HepG2 (cell line): Measurements from ENCODE around the gene THOP1. TPM values are rescaled to one million over a fixed set of nuclear protein-coding genes. Genes with fewer than 3 reads are reported as not detected.

Source experiments
- EP300 ChIP-seq, 3 experiments: sonication (generic) in 1 of 3; formaldehyde crosslinking in 1 of 3; IDR thresholded peaks; 2 replicates each; pipeline versions ENCODE4 v1.5.1 to v1.6.1; 2011 to 2020; ENCODE audit warnings: low read depth in 2 of 3, low read length in 2 of 3, borderline replicate concordance in 1 of 3, improper control_type of control experiment in 1 of 3, mild to moderate bottlenecking in 1 of 3, missing genetic modification reagents in 1 of 3, moderate library complexity in 1 of 3
- FOXA1 ChIP-seq, 2 experiments: fragments of 450-650 bp in 1 of 2; sonication (generic) in 1 of 2; formaldehyde crosslinking in 1 of 2; IDR thresholded peaks; 2 replicates each; pipeline versions ENCODE4 v1.4.0 to v1.6.1; 2016 to 2020; ENCODE audit warnings: missing genetic modification reagents in 1 of 2
- HNF4A ChIP-seq: sonication (generic); formaldehyde crosslinking; IDR thresholded peaks from 2 replicates; pipeline ENCODE4 v1.4.0; 2020; ENCODE audit warnings: missing genetic modification reagents
- HOXD1 ChIP-seq: sonication (generic); formaldehyde crosslinking; IDR thresholded peaks from 2 replicates; pipeline ENCODE4 v1.5.0; 2020; ENCODE audit warnings: missing genetic modification reagents
- MTA1 ChIP-seq: sonication (generic); formaldehyde crosslinking; IDR thresholded peaks from 2 replicates; pipeline ENCODE4 v1.4.0; 2020; ENCODE audit warnings: missing genetic modification reagents, mild to moderate bottlenecking, borderline replicate concordance
- RBM39 ChIP-seq: fragments of 200-400 bp; formaldehyde crosslinking; IDR thresholded peaks from one replicate; pipeline ENCODE4 v1.6.1; 2018; ENCODE audit warnings: antibody characterized with exemption, mild to moderate bottlenecking, low read depth, low read length; ENCODE audit not compliant: poor library complexity, severe bottlenecking
- RFX3 ChIP-seq: IDR thresholded peaks from 2 replicates; pipeline ENCODE4 v1.6.1; 2016; ENCODE audit warnings: missing biosample characterization, missing genetic modification reagents
- SNAI1 ChIP-seq: sonication (generic); formaldehyde crosslinking; IDR thresholded peaks from 2 replicates; pipeline ENCODE4 v1.5.0; 2020; ENCODE audit warnings: mild to moderate bottlenecking, missing genetic modification reagents, borderline replicate concordance
- THAP11 ChIP-seq: IDR thresholded peaks from 2 replicates; pipeline ENCODE4 v1.6.1; 2016; ENCODE audit warnings: missing biosample characterization, missing genetic modification reagents
- ZBTB38 ChIP-seq: sonication (generic); formaldehyde crosslinking; IDR thresholded peaks from 2 replicates; pipeline ENCODE4 v1.5.1; 2020; ENCODE audit warnings: mild to moderate bottlenecking, missing genetic modification reagents
- ZKSCAN8 ChIP-seq: IDR thresholded peaks from 2 replicates; pipeline ENCODE4 v1.6.1; 2016; ENCODE audit warnings: borderline replicate concordance, missing genetic modification reagents, missing compliant biosample characterization
- ZNF674 ChIP-seq: sonication (generic); formaldehyde crosslinking; IDR thresholded peaks from 2 replicates; pipeline ENCODE4 v1.5.0; 2020; ENCODE audit warnings: low read depth, mild to moderate bottlenecking, missing genetic modification reagents
- ZNF724P ChIP-seq: sonication (generic); formaldehyde crosslinking; IDR thresholded peaks from 2 replicates; pipeline ENCODE4 v1.8.0; 2022; ENCODE audit warnings: missing genetic modification reagents, borderline replicate concordance
- ZNF749 ChIP-seq: sonication (generic); formaldehyde crosslinking; IDR thresholded peaks from 2 replicates; pipeline ENCODE4 v1.8.0; 2022; ENCODE audit warnings: mild to moderate bottlenecking, missing genetic modification reagents, moderate library complexity, borderline replicate concordance
- ZNF878 ChIP-seq: sonication (generic); formaldehyde crosslinking; IDR thresholded peaks from 2 replicates; pipeline ENCODE4 v1.8.1; 2023; ENCODE audit warnings: mild to moderate bottlenecking, missing genetic modification reagents, moderate library complexity
- ZZZ3 ChIP-seq: sonication (generic); formaldehyde crosslinking; IDR thresholded peaks from 2 replicates; pipeline ENCODE4 v1.4.0; 2020; ENCODE audit warnings: missing genetic modification reagents, mild to moderate bottlenecking, borderline replicate concordance
- polyA plus RNA-seq, 8 experiments: library from polyadenylated mRNA; depleted of rRNA in 3 of 8; stranded (reverse) in 7 of 8; unstranded in 1 of 8; fragments of >200 nt; fragmentation: Illumina TruSeq in 4 of 8; extraction: Trizol in 4 of 8; gene quantifications; 2 replicates each; pipeline versions ENCODE4 v1.2.1 to v1.2.3, GENCODE V29; 2011 to 2016; ENCODE audit warnings: low read depth in 4 of 8, missing spikeins in 1 of 8, mixed read lengths in 1 of 8; ENCODE audit not compliant: insufficient read depth in 1 of 8
- total RNA-seq, 5 experiments: library from RNA; depleted of rRNA; stranded (reverse); fragments of >200 nt; fragmentation: Illumina TruSeq; extraction: Trizol; gene quantifications; 2 replicates each; pipeline ENCODE4 v1.2.3, GENCODE V29; 2016; ENCODE audit warnings: low read depth in 1 of 5
- TF ChIP-seq, protein P1 (sequence below): sonication (generic); formaldehyde crosslinking; IDR thresholded peaks from 2 replicates; pipeline ENCODE4 v1.8.1; 2022; ENCODE audit warnings: mild to moderate bottlenecking, missing genetic modification reagents
- TF ChIP-seq, protein P2 (sequence below): sonication (generic); formaldehyde crosslinking; IDR thresholded peaks from 2 replicates; pipeline ENCODE4 v1.4.0; 2020; ENCODE audit warnings: missing genetic modification reagents
- TF ChIP-seq, protein P3 (sequence below): sonication (generic); formaldehyde crosslinking; IDR thresholded peaks from 2 replicates; pipeline ENCODE4 v1.9.0; 2021; ENCODE audit warnings: missing genetic modification reagents, borderline replicate concordance

THOP1 gene
- total and polyA plus RNA-seq, 2 of the 13 experiments (the other 11 are each of a cell fraction or from before 2014, with no cell fraction given), result 74.4 to 116 TPM

DNA sequence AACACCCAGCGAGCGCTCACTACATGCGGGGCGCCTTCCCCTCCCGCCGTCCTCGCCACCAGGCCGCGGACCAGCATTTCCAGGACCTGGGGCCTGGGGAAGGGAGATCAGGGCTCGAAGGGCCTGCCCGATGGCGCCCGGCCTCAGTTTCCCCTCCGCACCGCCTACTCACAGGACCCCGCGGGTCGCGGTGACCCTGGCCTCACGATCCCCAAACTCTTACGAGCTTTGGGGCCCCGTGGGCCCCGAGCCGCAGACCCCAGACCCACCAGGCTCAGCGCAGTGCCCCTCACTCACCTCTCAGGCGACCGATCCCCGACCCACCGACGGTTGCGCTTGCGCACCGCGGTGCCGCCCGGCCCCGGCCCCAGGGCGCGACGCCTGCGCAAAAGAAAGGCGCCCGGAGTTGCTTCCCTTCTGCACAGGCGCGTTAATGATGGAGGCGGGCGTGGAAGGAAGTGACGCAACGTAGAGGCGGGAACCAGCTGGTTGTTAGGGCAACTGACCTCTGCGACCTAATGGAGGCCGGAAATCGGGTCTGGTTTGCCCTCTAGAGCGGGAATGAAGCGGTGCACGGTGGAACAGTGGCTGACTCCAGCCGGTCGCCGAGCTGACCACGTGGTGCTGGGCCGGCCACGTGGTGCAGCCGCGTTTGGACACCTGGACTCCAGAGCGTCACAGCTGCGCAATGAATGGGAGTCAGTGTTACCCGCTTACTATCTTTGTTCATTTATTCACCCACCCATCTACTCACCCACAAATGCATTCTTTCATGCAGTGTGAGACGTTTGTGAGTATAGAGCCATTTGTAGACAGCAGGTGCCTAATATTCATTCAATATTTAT, 2.1 kb upstream of the THOP1 start, which contains the start of gene SGTA (continued):
- TF ChIP-seq SNAI1 (CRISPR knock-in tag), result peak; percentile 1; the same call in 1 of the 2 replicates
- 0 out of 2 replicates have a peak, but pooled peaks have one; percentile 73 for TF ChIP-seq ZNF674
- peak; percentile 95 for TF ChIP-seq RFX3
- peak; percentile 94 for TF ChIP-seq ZNF749 (CRISPR knock-in tag)
- TF ChIP-seq, protein P1, sequence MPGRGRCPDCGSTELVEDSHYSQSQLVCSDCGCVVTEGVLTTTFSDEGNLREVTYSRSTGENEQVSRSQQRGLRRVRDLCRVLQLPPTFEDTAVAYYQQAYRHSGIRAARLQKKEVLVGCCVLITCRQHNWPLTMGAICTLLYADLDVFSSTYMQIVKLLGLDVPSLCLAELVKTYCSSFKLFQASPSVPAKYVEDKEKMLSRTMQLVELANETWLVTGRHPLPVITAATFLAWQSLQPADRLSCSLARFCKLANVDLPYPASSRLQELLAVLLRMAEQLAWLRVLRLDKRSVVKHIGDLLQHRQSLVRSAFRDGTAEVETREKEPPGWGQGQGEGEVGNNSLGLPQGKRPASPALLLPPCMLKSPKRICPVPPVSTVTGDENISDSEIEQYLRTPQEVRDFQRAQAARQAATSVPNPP (CRISPR knock-in tag), result peak; percentile 91
- no peak for TF ChIP-seq FOXA1 (IDR thresholded peaks at IDR 0.05)
- peak; percentile 19; the same call in 1 of the 2 replicates for TF ChIP-seq FOXA1 (CRISPR knock-in tag; IDR thresholded peaks at IDR 0.05)
- TF ChIP-seq ZNF878 (CRISPR knock-in tag), result peak; percentile 97
- TF ChIP-seq ZNF724P (CRISPR knock-in tag), result peak; percentile 93; the same call in 1 of the 2 replicates
- peak; percentile 95 for TF ChIP-seq ZBTB38 (CRISPR knock-in tag)
- TF ChIP-seq THAP11 (CRISPR knock-in tag), result peak; percentile 95
- peak; percentile 94 for TF ChIP-seq HOXD1 (CRISPR knock-in tag)
- TF ChIP-seq, protein P2, sequence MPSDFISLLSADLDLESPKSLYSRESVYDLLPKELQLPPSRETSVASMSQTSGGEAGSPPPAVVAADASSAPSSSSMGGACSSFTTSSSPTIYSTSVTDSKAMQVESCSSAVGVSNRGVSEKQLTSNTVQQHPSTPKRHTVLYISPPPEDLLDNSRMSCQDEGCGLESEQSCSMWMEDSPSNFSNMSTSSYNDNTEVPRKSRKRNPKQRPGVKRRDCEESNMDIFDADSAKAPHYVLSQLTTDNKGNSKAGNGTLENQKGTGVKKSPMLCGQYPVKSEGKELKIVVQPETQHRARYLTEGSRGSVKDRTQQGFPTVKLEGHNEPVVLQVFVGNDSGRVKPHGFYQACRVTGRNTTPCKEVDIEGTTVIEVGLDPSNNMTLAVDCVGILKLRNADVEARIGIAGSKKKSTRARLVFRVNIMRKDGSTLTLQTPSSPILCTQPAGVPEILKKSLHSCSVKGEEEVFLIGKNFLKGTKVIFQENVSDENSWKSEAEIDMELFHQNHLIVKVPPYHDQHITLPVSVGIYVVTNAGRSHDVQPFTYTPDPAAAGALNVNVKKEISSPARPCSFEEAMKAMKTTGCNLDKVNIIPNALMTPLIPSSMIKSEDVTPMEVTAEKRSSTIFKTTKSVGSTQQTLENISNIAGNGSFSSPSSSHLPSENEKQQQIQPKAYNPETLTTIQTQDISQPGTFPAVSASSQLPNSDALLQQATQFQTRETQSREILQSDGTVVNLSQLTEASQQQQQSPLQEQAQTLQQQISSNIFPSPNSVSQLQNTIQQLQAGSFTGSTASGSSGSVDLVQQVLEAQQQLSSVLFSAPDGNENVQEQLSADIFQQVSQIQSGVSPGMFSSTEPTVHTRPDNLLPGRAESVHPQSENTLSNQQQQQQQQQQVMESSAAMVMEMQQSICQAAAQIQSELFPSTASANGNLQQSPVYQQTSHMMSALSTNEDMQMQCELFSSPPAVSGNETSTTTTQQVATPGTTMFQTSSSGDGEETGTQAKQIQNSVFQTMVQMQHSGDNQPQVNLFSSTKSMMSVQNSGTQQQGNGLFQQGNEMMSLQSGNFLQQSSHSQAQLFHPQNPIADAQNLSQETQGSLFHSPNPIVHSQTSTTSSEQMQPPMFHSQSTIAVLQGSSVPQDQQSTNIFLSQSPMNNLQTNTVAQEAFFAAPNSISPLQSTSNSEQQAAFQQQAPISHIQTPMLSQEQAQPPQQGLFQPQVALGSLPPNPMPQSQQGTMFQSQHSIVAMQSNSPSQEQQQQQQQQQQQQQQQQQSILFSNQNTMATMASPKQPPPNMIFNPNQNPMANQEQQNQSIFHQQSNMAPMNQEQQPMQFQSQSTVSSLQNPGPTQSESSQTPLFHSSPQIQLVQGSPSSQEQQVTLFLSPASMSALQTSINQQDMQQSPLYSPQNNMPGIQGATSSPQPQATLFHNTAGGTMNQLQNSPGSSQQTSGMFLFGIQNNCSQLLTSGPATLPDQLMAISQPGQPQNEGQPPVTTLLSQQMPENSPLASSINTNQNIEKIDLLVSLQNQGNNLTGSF (CRISPR knock-in tag), result peak; percentile 97
- 0 out of 4 replicates have a peak, but pooled peaks of 1 of the 2 experiments have one; percentile 13 for TF ChIP-seq EP300 (IDR thresholded peaks at IDR 0.05; ENCODE audit: low read depth in 2 of 2, low read length in 2 of 2)
- peak; percentile 52; the same call in 1 of the 2 replicates for TF ChIP-seq EP300 (CRISPR knock-in tag; IDR thresholded peaks at IDR 0.05; ENCODE audit: borderline replicate concordance)
- TF ChIP-seq MTA1 (CRISPR knock-in tag), result no peak
- TF ChIP-seq RBM39, result peak; percentile 64
- peak; percentile 74 for TF ChIP-seq HNF4A (CRISPR knock-in tag)
- TF ChIP-seq ZZZ3 (CRISPR knock-in tag), result no peak
- peak; percentile 99 for TF ChIP-seq ZKSCAN8 (CRISPR knock-in tag)
- TF ChIP-seq, protein P3, sequence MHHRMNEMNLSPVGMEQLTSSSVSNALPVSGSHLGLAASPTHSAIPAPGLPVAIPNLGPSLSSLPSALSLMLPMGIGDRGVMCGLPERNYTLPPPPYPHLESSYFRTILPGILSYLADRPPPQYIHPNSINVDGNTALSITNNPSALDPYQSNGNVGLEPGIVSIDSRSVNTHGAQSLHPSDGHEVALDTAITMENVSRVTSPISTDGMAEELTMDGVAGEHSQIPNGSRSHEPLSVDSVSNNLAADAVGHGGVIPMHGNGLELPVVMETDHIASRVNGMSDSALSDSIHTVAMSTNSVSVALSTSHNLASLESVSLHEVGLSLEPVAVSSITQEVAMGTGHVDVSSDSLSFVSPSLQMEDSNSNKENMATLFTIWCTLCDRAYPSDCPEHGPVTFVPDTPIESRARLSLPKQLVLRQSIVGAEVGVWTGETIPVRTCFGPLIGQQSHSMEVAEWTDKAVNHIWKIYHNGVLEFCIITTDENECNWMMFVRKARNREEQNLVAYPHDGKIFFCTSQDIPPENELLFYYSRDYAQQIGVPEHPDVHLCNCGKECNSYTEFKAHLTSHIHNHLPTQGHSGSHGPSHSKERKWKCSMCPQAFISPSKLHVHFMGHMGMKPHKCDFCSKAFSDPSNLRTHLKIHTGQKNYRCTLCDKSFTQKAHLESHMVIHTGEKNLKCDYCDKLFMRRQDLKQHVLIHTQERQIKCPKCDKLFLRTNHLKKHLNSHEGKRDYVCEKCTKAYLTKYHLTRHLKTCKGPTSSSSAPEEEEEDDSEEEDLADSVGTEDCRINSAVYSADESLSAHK (CRISPR knock-in tag), result peak; percentile 70; the same call in 1 of the 2 replicates
